Measurements from ENCODE around the gene HIP1.
"Not testable (repeated sequence)": the region's sequence is repeated elsewhere in the genome, so short reads cannot be mapped to it uniquely, and the experiment has no call there.

The HIP1 gene

DNA sequence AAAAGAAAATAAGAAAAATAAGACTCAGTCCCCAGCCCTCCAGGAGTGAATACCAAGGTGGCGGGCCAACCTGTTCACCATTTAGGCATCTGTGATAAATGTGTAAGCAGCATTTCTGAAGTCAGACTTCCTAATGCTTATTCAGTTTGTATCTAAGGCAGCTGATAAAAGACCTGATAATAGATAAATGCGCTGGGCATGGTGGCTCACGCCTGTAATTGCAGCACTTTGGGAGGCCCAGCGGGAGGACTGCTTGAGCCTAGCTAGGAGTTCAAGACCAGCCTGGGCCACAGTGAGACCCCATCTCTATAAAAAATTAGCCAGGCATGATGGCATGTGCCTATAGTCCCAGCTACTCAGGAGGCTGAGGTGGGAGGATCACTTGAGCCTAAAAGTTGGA, 143.0 kb downstream of the HIP1 start:
- no peaks in the 10 kb centered on the region for H3K79me1 ChIP-seq (ENCODE audit: low read length)
- H3K4me2 ChIP-seq (ENCODE audit: low read length) = no peak overlapping the region
- peak; percentile 88 to 94 for DNase-seq
- no peak overlapping the region for H2BK5ac ChIP-seq (ENCODE audit: low read depth, low read length, poor library complexity)
- no peak overlapping the region for H3K18ac ChIP-seq (ENCODE audit: low read length)
- no peak overlapping the region for H4K8ac ChIP-seq (ENCODE audit: low read depth, low read length)
- no peak overlapping the region for H4K12ac ChIP-seq (ENCODE audit: low read depth, low read length)
- H3K27me3 ChIP-seq (ENCODE audit: insufficient read depth, low read length) = no peaks in the 10 kb centered on the region
- no peak overlapping the region for H2AFZ ChIP-seq (ENCODE audit: insufficient read depth, low read length, poor library complexity)
- H3K4ac ChIP-seq (ENCODE audit: low read depth, low read length) = no peak overlapping the region
- H3K23ac ChIP-seq (ENCODE audit: low read length) = no peak overlapping the region
- no peak overlapping the region for H2BK120ac ChIP-seq (ENCODE audit: insufficient read depth, low read length, poor library complexity)
- H3K79me2 ChIP-seq (ENCODE audit: control insufficient read depth, insufficient read depth, low read length, poor library complexity) = no peaks in the 10 kb centered on the region
- H3K4me3 ChIP-seq (ENCODE audit: low read depth, low read length) = no peak overlapping the region
- no peak overlapping the region for H4K91ac ChIP-seq (ENCODE audit: low read depth, low read length)
- no peak overlapping the region for H3K14ac ChIP-seq (ENCODE audit: low read length)
- no peak overlapping the region for H3K9ac ChIP-seq (ENCODE audit: low read length)
- H3K9me3 ChIP-seq (ENCODE audit: insufficient read depth, low read depth, low read length) = no peaks in the 10 kb centered on the region
- no peak overlapping the region for H3K27ac ChIP-seq (ENCODE audit: low read depth, low read length)
- H3K4me1 ChIP-seq (ENCODE audit: control insufficient read depth in 1 of 2, insufficient read depth in 2 of 2, low read length in 2 of 2) = peaks cover 3% of the 10 kb centered on the region in 2 experiments
- H3K36me3 ChIP-seq (ENCODE audit: control insufficient read depth in 1 of 2, insufficient read depth in 2 of 2, low read length in 2 of 2) = peaks cover 3 to 10% of the 10 kb centered on the region in 2 experiments
- no peak overlapping the region for H2AK5ac ChIP-seq (ENCODE audit: low read length)
- no peak overlapping the region for H2BK12ac ChIP-seq (ENCODE audit: low read length)
- no CpG with 5 or more reads among the region's 4 CpGs for WGBS (ENCODE audit: extremely low coverage, insufficient coverage, insufficient read length)

DNA sequence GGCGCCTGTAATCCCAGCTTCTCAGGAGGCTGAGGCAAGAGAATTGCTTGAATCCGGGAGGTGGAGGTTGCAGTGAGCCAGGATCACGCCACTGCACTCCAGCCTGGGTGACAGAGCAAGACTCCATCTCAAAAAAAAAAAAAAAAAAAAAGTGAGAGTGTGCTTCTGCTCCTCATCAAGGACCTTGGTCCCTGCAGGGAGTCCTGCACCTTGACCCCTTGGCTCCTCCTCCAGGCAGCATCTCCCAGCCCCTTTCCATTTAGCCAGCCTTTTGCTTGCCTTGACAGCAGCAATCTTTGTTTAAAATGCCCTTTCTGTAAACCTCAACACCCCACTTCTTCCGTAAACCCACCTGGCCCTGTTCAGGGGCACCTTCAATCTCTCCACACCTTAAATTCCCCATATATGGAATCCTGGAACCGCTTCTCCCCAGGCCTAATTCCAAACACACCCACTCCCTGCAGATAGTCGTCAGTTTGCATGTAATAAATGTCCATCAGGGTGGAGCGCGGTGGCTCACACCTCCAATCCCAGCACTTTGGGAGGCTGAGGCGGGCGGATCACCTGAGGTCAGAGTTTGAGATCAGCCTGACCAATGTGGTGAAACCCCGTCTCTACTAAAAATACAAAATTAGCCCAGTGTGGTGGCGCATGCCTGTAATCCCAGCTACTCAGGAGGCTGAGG, 145.1 kb downstream of the HIP1 start:
- not testable (repeated sequence) for H3K79me1 ChIP-seq (ENCODE audit: low read length); H3K4me3 ChIP-seq (ENCODE audit: low read depth, low read length); H3K36me3 ChIP-seq (ENCODE audit: control insufficient read depth in 1 of 2, insufficient read depth in 2 of 2, low read length in 2 of 2); H3K23ac ChIP-seq (ENCODE audit: low read length); H3K27ac ChIP-seq (ENCODE audit: low read depth, low read length); H2AK5ac ChIP-seq (ENCODE audit: low read length); H2AFZ ChIP-seq (ENCODE audit: insufficient read depth, low read length, poor library complexity); H4K12ac ChIP-seq (ENCODE audit: low read depth, low read length); H3K79me2 ChIP-seq (ENCODE audit: control insufficient read depth, insufficient read depth, low read length, poor library complexity); H4K8ac ChIP-seq (ENCODE audit: low read depth, low read length); H2BK120ac ChIP-seq (ENCODE audit: insufficient read depth, low read length, poor library complexity); H3K4ac ChIP-seq (ENCODE audit: low read depth, low read length); H3K14ac ChIP-seq (ENCODE audit: low read length); DNase-seq; H3K18ac ChIP-seq (ENCODE audit: low read length); H4K91ac ChIP-seq (ENCODE audit: low read depth, low read length); H3K9ac ChIP-seq (ENCODE audit: low read length); H2BK12ac ChIP-seq (ENCODE audit: low read length); H3K9me3 ChIP-seq (ENCODE audit: insufficient read depth, low read depth, low read length); H2BK5ac ChIP-seq (ENCODE audit: low read depth, low read length, poor library complexity); H3K4me1 ChIP-seq (ENCODE audit: control insufficient read depth in 1 of 2, insufficient read depth in 2 of 2, low read length in 2 of 2); H3K27me3 ChIP-seq (ENCODE audit: insufficient read depth, low read length); H3K4me2 ChIP-seq (ENCODE audit: low read length)
- no CpG with 5 or more reads among the region's 12 CpGs for WGBS (ENCODE audit: extremely low coverage, insufficient coverage, insufficient read length)

GRCh38 chr7:75591467-75592255, 147.1 kb downstream of the HIP1 start:
- no peaks in the 10 kb centered on the region for H3K27me3 ChIP-seq (ENCODE audit: insufficient read depth, low read length)
- H2BK12ac ChIP-seq (ENCODE audit: low read length) = no peak overlapping the region
- H3K27ac ChIP-seq (ENCODE audit: low read depth, low read length) = no peak overlapping the region
- H4K8ac ChIP-seq (ENCODE audit: low read depth, low read length) = no peak overlapping the region
- no peak overlapping the region for H3K18ac ChIP-seq (ENCODE audit: low read length)
- no peak overlapping the region for H3K4me2 ChIP-seq (ENCODE audit: low read length)
- H3K4ac ChIP-seq (ENCODE audit: low read depth, low read length) = no peak overlapping the region
- no peak overlapping the region for H2BK5ac ChIP-seq (ENCODE audit: low read depth, low read length, poor library complexity)
- no peak overlapping the region for H2BK120ac ChIP-seq (ENCODE audit: insufficient read depth, low read length, poor library complexity)
- no peak for DNase-seq
- no peaks in the 10 kb centered on the region for H3K4me1 ChIP-seq (ENCODE audit: control insufficient read depth in 1 of 2, insufficient read depth in 2 of 2, low read length in 2 of 2)
- H3K14ac ChIP-seq (ENCODE audit: low read length) = no peak overlapping the region
- H4K91ac ChIP-seq (ENCODE audit: low read depth, low read length) = no peak overlapping the region
- H3K79me2 ChIP-seq (ENCODE audit: control insufficient read depth, insufficient read depth, low read length, poor library complexity) = no peaks in the 10 kb centered on the region
- H3K4me3 ChIP-seq (ENCODE audit: low read depth, low read length) = no peak overlapping the region
- H3K9me3 ChIP-seq (ENCODE audit: insufficient read depth, low read depth, low read length) = no peaks in the 10 kb centered on the region
- peaks cover 3 to 8% of the 10 kb centered on the region in 2 experiments for H3K36me3 ChIP-seq (ENCODE audit: control insufficient read depth in 1 of 2, insufficient read depth in 2 of 2, low read length in 2 of 2)
- H2AFZ ChIP-seq (ENCODE audit: insufficient read depth, low read length, poor library complexity) = no peak overlapping the region
- no CpG with 5 or more reads among the region's 5 CpGs for WGBS (ENCODE audit: extremely low coverage, insufficient coverage, insufficient read length)
- no peak overlapping the region for H3K9ac ChIP-seq (ENCODE audit: low read length)
- no peak overlapping the region for H3K23ac ChIP-seq (ENCODE audit: low read length)
- H3K79me1 ChIP-seq (ENCODE audit: low read length) = no peaks in the 10 kb centered on the region
- H4K12ac ChIP-seq (ENCODE audit: low read depth, low read length) = no peak overlapping the region
- no peak overlapping the region for H2AK5ac ChIP-seq (ENCODE audit: low read length)

DNA sequence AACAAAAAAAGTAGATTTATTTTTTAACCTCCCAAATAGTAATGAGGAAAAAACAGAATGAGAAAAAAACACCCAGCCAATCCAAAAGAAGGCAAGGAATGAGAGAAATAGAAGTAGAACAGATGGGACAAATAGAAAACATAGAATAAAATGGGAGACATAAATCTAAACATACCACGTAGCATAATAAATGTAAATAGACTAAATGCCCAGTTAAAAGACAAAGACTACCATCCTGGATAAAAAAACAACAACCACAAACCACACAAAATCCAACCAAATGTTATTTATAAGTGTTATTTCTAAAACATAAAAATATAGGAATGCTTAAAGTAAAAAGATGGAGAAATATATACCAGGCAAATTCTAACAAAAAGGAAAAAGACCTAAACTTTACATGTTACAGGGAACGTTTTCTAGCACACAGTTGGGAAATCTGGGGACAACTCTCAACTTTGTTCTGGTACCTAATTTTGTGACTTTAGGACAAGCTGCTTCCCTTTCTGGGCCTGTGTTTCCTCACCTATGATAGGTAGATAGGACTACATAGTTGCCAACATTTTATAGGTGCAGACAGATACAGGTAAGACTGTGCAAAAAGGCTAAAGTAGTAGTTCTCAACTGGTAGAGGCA, 148.3 kb downstream of the HIP1 start:
- Histone ChIP-seq H2BK12ac (ENCODE audit: low read length) (no peak overlapping the region), H2BK5ac (ENCODE audit: low read depth, low read length, poor library complexity) (no peak overlapping the region), H3K4me3 (ENCODE audit: low read depth, low read length) (no peak overlapping the region), H3K9ac (ENCODE audit: low read length) (no peak overlapping the region), H3K4me2 (ENCODE audit: low read length) (no peak overlapping the region), H2AK5ac (ENCODE audit: low read length) (no peak overlapping the region), H3K27me3 (ENCODE audit: insufficient read depth, low read length) (no peaks in the 10 kb centered on the region), H2BK120ac (ENCODE audit: insufficient read depth, low read length, poor library complexity) (no peak overlapping the region), H3K79me2 (ENCODE audit: control insufficient read depth, insufficient read depth, low read length, poor library complexity) (no peaks in the 10 kb centered on the region), H4K12ac (ENCODE audit: low read depth, low read length) (no peak overlapping the region), H3K36me3 (ENCODE audit: control insufficient read depth in 1 of 2, insufficient read depth in 2 of 2, low read length in 2 of 2) (peaks cover 10 to 14% of the 10 kb centered on the region in 2 experiments), H3K18ac (ENCODE audit: low read length) (no peak overlapping the region), H3K14ac (ENCODE audit: low read length) (no peak overlapping the region), H3K79me1 (ENCODE audit: low read length) (no peaks in the 10 kb centered on the region), H3K27ac (ENCODE audit: low read depth, low read length) (no peak overlapping the region), H3K23ac (ENCODE audit: low read length) (no peak overlapping the region), H4K8ac (ENCODE audit: low read depth, low read length) (no peak overlapping the region), H3K4ac (ENCODE audit: low read depth, low read length) (no peak overlapping the region), H4K91ac (ENCODE audit: low read depth, low read length) (no peak overlapping the region), H3K4me1 (ENCODE audit: control insufficient read depth in 1 of 2, insufficient read depth in 2 of 2, low read length in 2 of 2) (no peaks in the 10 kb centered on the region), H2AFZ (ENCODE audit: insufficient read depth, low read length, poor library complexity) (no peak overlapping the region), H3K9me3 (ENCODE audit: insufficient read depth, low read depth, low read length) (no peaks in the 10 kb centered on the region)
- WGBS (ENCODE audit: extremely low coverage, insufficient coverage, insufficient read length) = no CpG with 5 or more reads among the region's 2 CpGs
- DNase-seq = no peak

Data from trophoblast cell (in vitro differentiated cells and primary cell).